AG09309 (cell line): ENCODE results near the gene GFOD2.

ENCODE experiments used
- DNase-seq: peaks from one replicate; pipeline ENCODE4 v3.0.0-alpha.2; 2010; ENCODE audit warnings: low read depth
- H3K4me3 ChIP-seq: 2 replicates; pipeline ENCODE4 v1.5.1; 2011; ENCODE audit warnings: mild to moderate bottlenecking, low read depth, low read length, moderate library complexity; ENCODE audit not compliant: control insufficient read depth
- TF ChIP-seq, protein P1 (sequence below): IDR thresholded peaks from 2 replicates; pipeline ENCODE4 v1.5.1; 2011; ENCODE audit warnings: mild to moderate bottlenecking, low read depth, low read length, inconsistent platforms; ENCODE audit not compliant: insufficient read depth, control insufficient read depth; ENCODE audit errors: missing control alignments

GFOD2 gene

DNA sequence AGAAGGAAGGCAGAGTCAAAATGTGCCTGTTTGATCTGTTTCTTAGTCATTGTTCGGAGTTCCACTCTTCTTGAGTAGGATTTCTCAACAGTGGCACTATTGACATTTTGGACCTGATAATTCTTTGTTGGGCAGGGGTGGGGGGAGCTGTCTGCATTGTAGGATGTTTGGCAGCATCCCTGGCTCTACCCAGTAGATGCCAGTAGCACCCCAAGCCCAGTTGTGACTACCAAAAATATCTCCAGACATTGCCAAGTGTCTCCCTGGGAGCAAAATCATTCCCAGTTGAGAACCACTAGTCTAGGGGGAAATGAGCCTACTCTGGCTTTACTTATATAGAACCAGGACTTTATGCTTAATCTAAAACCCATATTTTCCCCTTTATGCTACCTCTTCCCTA is 1.1 kb upstream of the GFOD2 start:
- H3K4me3 ChIP-seq: no peak overlapping the region
- DNase-seq: no peak
- TF ChIP-seq, protein P1, sequence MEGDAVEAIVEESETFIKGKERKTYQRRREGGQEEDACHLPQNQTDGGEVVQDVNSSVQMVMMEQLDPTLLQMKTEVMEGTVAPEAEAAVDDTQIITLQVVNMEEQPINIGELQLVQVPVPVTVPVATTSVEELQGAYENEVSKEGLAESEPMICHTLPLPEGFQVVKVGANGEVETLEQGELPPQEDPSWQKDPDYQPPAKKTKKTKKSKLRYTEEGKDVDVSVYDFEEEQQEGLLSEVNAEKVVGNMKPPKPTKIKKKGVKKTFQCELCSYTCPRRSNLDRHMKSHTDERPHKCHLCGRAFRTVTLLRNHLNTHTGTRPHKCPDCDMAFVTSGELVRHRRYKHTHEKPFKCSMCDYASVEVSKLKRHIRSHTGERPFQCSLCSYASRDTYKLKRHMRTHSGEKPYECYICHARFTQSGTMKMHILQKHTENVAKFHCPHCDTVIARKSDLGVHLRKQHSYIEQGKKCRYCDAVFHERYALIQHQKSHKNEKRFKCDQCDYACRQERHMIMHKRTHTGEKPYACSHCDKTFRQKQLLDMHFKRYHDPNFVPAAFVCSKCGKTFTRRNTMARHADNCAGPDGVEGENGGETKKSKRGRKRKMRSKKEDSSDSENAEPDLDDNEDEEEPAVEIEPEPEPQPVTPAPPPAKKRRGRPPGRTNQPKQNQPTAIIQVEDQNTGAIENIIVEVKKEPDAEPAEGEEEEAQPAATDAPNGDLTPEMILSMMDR: no peak

- TF ChIP-seq, protein P1: no peak
- H3K4me3 ChIP-seq: peak overlapping the region; percentile 78
- DNase-seq: peak; percentile 10
These were observed 645 bp upstream of the GFOD2 start for GRCh38 chr16:67719778-67720144.

DNA sequence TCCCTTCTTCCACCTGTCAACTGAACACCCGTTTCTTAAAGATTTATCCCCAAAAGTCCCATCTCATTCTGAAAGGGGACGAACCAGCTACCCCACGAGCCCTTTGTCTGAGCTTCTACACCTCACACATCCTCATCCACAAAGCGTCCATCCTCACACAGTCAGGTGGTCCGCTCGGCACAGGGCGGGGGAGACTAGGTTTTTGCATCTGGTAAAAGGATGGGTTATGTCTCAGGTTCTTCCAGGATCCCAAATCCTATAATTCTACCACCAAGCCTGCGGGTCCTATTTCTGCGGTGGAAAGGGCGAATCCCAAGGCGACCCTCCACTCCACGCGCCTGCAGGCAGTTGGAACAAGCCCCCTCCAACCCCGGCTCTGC is 458 bp downstream of the GFOD2 start:
- no peak for DNase-seq
- TF ChIP-seq, protein P1: no peak

GRCh38 chr16:67716097-67716496 is 3.0 kb downstream of the GFOD2 start:
- no peak overlapping the region for H3K4me3 ChIP-seq
- no peak for DNase-seq
- TF ChIP-seq, protein P1: no peak

More for the DNA sequence above, 458 bp downstream of the GFOD2 start:
- peak overlapping the region; percentile 78 for H3K4me3 ChIP-seq

DNA sequence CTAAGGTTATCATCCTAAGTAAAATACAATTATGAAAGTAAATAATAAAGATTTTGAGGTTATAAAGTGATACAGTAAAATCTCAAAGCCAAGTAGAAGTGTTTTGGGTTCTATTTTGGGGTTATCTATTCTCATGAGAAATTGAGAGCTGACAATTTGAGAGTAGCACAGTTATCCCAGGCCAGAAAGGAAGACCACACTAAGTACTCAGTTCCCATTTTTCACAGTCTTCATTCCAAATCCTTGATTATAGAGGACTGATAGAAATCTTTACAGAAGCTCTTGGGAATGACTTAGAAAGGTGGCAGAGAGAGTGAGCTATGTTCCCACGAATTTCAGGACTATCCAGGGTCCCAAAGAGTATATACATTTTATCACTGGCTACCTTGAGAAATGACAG is 4.6 kb downstream of the GFOD2 start:
- TF ChIP-seq, protein P1: no peak
- no peak overlapping the region for H3K4me3 ChIP-seq

GRCh38 chr16:67713647-67714273 is 5.4 kb downstream of the GFOD2 start:
- TF ChIP-seq, protein P1: no peak
- no peak for DNase-seq
- H3K4me3 ChIP-seq: no peak overlapping the region

More for the DNA sequence above, 4.6 kb downstream of the GFOD2 start:
- no peak for DNase-seq

GRCh38 chr16:67710607-67711006 is 8.5 kb downstream of the GFOD2 start:
- H3K4me3 ChIP-seq: no peak overlapping the region
- TF ChIP-seq, protein P1: no peak
- no peak for DNase-seq
